Medulla oblongata (tissue), 1 donor: ENCODE data around the gene IFNG-AS1.
A peak's percentile ranks its signal among the peaks of the same experiment; 100 is the strongest.

ENCODE experiments used
- DNase-seq: peaks from one replicate; pipeline ENCODE4 v3.0.0-alpha.2; 2015; ENCODE audit errors: extremely low spot score

Gene IFNG-AS1

DNA sequence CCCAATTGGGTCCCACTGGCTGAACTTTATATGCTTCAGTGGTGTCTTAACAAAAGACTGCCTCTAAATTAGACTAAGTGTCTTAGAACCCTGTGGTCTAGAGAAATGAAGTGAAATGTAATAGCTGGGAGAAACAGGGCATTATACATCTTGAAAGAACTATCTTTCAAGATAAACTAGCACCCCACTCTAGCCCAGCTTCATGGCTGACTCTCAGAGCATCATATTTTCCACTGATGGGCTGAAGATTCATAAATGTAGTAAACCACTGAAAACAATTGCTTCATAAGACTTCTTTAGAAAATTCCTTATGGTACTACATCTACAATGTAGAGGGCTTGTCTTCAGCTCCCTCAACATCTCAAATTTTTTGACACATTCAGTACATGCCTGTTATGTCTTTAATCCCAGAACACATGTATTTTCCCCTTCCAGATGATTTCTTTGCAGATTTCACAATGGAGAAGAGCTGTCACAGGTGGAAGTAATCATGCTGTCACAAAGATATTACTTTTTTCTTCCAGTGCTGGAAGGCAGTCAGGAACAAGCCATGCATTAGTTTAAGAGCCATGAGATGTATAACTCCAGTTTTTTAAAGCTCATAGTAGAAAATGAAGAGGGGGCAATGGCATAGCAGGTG is 48.5 kb downstream of the IFNG-AS1 start:
- no peak for DNase-seq

DNA sequence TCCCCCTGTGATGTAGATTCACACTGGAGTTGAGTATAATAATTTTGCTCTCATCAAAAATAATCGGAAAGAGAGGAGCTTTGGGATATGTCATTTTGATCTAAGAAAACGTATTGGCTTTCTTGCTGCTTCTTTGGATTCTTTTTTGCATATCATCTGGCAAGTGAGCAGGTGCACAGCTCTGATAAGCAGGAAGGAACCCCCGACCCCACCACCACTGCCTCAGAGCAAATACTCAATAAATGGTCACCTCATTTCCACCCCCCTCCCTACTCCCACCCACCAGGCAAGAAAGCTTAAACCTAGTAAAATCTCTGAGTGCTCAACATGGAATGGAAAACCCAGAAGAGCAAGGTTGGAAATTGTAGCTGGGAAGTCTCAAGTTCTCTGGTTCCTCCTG is 49.4 kb downstream of the IFNG-AS1 start:
- DNase-seq, result no peak

DNA sequence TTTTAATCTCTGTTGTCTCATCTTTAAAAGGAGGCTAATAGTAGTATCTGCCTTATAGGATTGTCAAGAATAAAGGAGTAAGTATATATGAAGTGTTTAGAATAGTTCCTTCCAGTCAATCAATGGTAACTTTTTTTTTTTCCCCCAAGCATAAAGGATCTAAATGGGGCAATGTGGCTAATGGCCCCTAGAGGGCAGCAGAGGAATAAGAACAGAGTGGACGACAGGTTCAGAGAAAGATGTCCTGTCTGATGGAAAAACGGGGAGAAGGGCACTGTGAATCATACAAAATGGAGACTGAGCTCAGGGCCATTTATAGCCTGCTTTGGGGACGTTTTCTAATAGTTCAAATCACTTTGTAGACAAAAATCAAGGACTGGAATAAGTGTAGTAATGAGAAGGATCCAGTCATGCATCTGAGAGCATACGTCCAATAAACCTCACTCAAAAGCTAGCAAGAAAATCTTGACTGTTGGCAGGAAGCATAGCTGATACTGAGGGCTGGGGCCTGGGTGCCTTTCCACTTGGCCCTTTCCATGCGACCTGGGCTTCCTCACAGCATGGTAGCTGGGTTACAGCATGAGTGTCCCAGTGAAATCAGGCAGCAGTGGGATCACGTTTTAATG is 51.3 kb downstream of the IFNG-AS1 start:
- DNase-seq, result peak; percentile 84

GRCh38 chr12:68042212-68042699 is 53.0 kb downstream of the IFNG-AS1 start:
- DNase-seq, result no peak

- no peak for DNase-seq
These were observed 54.2 kb downstream of the IFNG-AS1 start for GRCh38 chr12:68043435-68043834.

GRCh38 chr12:68048648-68049297 is 59.5 kb downstream of the IFNG-AS1 start:
- DNase-seq, result peak; percentile 39

GRCh38 chr12:68056300-68056699 is 67.1 kb downstream of the IFNG-AS1 start:
- no peak for DNase-seq

GRCh38 chr12:68063900-68064590 is 74.8 kb downstream of the IFNG-AS1 start:
- DNase-seq, result no peak

DNA sequence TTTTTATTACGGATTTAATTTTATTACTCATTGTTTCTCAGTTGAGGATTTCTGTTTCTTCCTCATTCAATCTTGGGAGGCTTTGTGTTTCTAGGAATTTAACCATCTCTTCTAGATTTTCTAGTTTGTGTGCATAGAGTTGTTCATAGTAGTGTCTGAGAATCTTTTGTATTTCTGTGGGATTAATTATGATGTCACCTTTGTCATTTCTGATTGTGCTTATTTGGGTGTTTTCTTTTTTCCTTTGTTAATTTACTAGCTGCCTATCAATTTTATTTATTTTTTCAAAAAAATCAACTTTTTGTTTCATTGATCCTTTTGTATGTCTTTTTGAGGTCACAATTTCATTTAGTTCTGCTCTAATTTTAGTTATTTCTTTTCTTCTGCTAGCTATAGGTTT is 75.9 kb downstream of the IFNG-AS1 start:
- DNase-seq, result no peak

- DNase-seq, result no peak
These were observed 76.4 kb downstream of the IFNG-AS1 start for GRCh38 chr12:68065687-68066086.

DNA sequence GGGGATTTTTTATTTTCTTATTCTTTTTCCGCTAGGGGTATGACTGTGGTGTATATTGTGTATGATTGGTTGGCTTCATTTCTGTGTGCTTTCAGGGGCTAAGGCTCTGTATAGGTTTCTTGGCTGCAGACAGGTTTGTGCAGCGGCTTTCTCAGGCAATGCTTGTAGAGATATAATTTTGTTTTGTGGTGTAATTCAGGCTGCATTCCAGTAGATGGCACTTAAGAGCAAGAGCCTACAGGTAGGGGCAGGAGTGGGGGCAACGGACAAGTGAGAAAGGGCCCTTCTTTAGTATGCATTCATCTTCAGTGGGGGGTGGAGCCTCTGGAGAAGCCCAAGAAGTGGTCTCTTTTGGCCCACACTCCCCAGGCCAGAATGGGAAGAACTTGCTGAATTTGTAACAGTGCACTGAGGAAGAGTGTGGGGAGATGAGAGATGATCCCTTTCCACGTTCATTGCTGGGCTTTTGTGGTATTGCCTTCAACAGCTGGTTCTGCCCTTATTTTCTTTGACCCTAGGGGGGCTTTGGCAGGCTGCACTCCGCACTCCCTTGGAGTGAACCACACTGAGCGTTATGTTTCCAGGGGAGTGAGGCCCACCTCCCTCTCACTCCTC is 78.6 kb downstream of the IFNG-AS1 start:
- no peak for DNase-seq

DNA sequence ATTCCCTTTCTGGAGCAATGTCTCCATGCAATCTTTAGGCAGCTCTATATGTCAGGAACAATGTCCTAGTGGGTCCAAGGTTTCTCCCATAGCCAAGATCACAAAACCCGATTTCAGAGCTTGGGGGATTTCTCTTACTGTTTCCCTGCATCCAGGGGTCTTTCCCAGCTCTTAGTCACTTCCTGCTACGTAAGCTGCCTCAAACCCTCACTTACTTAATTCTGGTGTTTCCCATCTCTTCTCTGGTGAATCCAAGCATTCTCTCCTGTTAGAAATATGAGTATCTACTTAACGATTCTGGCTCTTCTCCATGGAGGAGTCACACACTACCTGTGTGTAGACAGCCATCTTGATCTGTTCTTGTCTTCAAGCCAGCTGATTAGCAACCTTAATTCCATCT is 80.0 kb downstream of the IFNG-AS1 start:
- no peak for DNase-seq
